HEK293T (cell line): ENCODE measurements around the gene SV2B.
A peak's percentile ranks its signal among the peaks of the same experiment; 100 is the strongest.

Experiments used
- CTCF ChIA-PET: fragments of 350-600 bp; formaldehyde crosslinking; extraction: SDS; loops from one replicate; lab custom pipeline; 2021; ENCODE audit warnings: antibody characterized with exemption, inconsistent platforms; lab: Yijun Ruan, JAX
- POLR2A ChIA-PET: fragments of 350-600 bp; formaldehyde crosslinking; extraction: SDS; loops from one replicate; lab custom pipeline; 2020; ENCODE audit warnings: antibody characterized with exemption, inconsistent platforms; lab: Yijun Ruan, JAX
- DNase-seq: peaks from one replicate; pipeline ENCODE4 v3.0.0; 2012; ENCODE audit warnings: mixed read lengths; ENCODE audit errors: extremely low spot score
- ARNT ChIP-seq: fragments of 450-650 bp; IDR thresholded peaks from 2 replicates; pipeline ENCODE4 v1.6.1; 2017; ENCODE audit warnings: mild to moderate bottlenecking
- BHLHE40 ChIP-seq: fragments of 450-650 bp; IDR thresholded peaks from 2 replicates; pipeline ENCODE4 v1.6.1; 2016; ENCODE audit warnings: mild to moderate bottlenecking, moderate library complexity, borderline replicate concordance
- CTBP1 ChIP-seq: fragments of 450-650 bp; IDR thresholded peaks from 2 replicates; pipeline ENCODE4 v1.6.1; 2016; ENCODE audit warnings: borderline replicate concordance
- ELF4 ChIP-seq: fragments of 450-650 bp; IDR thresholded peaks from 2 replicates; pipeline ENCODE4 v1.6.1; 2017; ENCODE audit warnings: antibody characterized with exemption
- FOXA1 ChIP-seq: fragments of 450-650 bp; IDR thresholded peaks from 2 replicates; pipeline ENCODE4 v1.6.1; 2016; ENCODE audit warnings: mild to moderate bottlenecking
- FOXK2 ChIP-seq: fragments of 450-650 bp; IDR thresholded peaks from 2 replicates; pipeline ENCODE4 v1.6.1; 2016; ENCODE audit warnings: mild to moderate bottlenecking
- FOXM1 ChIP-seq: fragments of 450-650 bp; IDR thresholded peaks from 2 replicates; pipeline ENCODE4 v1.6.1; 2017; ENCODE audit warnings: mild to moderate bottlenecking, borderline replicate concordance
- HDGF ChIP-seq: fragments of 450-650 bp; IDR thresholded peaks from 2 replicates; pipeline ENCODE4 v1.6.1; 2017; ENCODE audit warnings: antibody characterized with exemption, borderline replicate concordance
- L3MBTL2 ChIP-seq: fragments of 450-650 bp; conservative IDR thresholded peaks from 2 replicates; pipeline ENCODE4 v1.6.1; 2016; ENCODE audit warnings: mild to moderate bottlenecking
- LEF1 ChIP-seq: fragments of 450-650 bp; IDR thresholded peaks from 2 replicates; pipeline ENCODE4 v1.6.1; 2017; ENCODE audit warnings: mild to moderate bottlenecking, borderline replicate concordance
- NFRKB ChIP-seq: fragments of 450-650 bp; IDR thresholded peaks from 2 replicates; pipeline ENCODE4 v1.6.1; 2016; ENCODE audit warnings: mild to moderate bottlenecking, moderate library complexity
- PKNOX1 ChIP-seq: fragments of 450-650 bp; IDR thresholded peaks from 2 replicates; pipeline ENCODE4 v1.6.1; 2016
- SP1 ChIP-seq: fragments of 450-650 bp; IDR thresholded peaks from 2 replicates; pipeline ENCODE4 v1.6.1; 2017
- SUZ12 ChIP-seq: fragments of 450-650 bp; IDR thresholded peaks from 2 replicates; pipeline ENCODE4 v1.6.1; 2016; ENCODE audit warnings: mild to moderate bottlenecking
- TARDBP ChIP-seq: fragments of 450-650 bp; IDR thresholded peaks from 2 replicates; pipeline ENCODE4 v1.6.1; 2016
- ZNF384 ChIP-seq: fragments of 450-650 bp; IDR thresholded peaks from 2 replicates; pipeline ENCODE4 v1.6.1; 2016

The SV2B gene

GRCh38 chr15:91263632-91264531 is 163.8 kb downstream of the SV2B start:
- CTCF ChIA-PET, result interaction anchor here (0.8 to 1.1 kb wide), 3 partner anchors 16 to 214 kb away, joined by 3 read pairs; no protein-coding TSS in a partner anchor
- TF ChIP-seq ARNT (no peak), HDGF (no peak), BHLHE40 (no peak), FOXM1 (no peak), L3MBTL2 (no peak), NFRKB (no peak), TARDBP (no peak), ZNF384 (no peak), LEF1 (no peak), CTBP1 (no peak), PKNOX1 (no peak), FOXA1 (no peak), FOXK2 (no peak), ELF4 (no peak), SP1 (no peak), SUZ12 (no peak)
- POLR2A ChIA-PET, result no interaction called here
- DNase-seq, result no peak

- TF ChIP-seq NFRKB, result no peak
- ChIA-PET CTCF (interaction anchor here (0.5 to 1.5 kb wide), 6 partner anchors 17 to 329 kb away, joined by 3 to 4 read pairs (median 3); no protein-coding TSS in a partner anchor), POLR2A (no interaction called here)
- DNase-seq, result no peak
Observed at GRCh38 chr15:91264651-91265351, 164.7 kb downstream of the SV2B start.

GRCh38 chr15:91265416-91265940 is 165.4 kb downstream of the SV2B start:
- ChIA-PET POLR2A (no interaction called here), CTCF (interaction anchor here (1.2 to 1.5 kb wide), 3 partner anchors 18 to 210 kb away, joined by 3 to 4 read pairs (median 3); partner anchors contain the start of gene SV2B)
- TF ChIP-seq CTBP1 (no peak), ZNF384 (no peak), TARDBP (no peak), FOXM1 (no peak), SP1 (no peak), ARNT (no peak), FOXA1 (no peak), L3MBTL2 (no peak), LEF1 (no peak), SUZ12 (no peak), PKNOX1 (no peak), FOXK2 (no peak), HDGF (no peak), ELF4 (no peak), NFRKB (no peak), BHLHE40 (no peak)
- DNase-seq, result no peak

- TF ChIP-seq SUZ12 (no peak), CTBP1 (no peak), ELF4 (no peak), FOXA1 (no peak), L3MBTL2 (no peak), NFRKB (no peak)
Observed at GRCh38 chr15:91268510-91268909, 168.5 kb downstream of the SV2B start.

GRCh38 chr15:91270747-91271146 is 170.7 kb downstream of the SV2B start:
- TF ChIP-seq LEF1 (no peak), FOXK2 (no peak), BHLHE40 (no peak)
- DNase-seq, result no peak
- CTCF ChIA-PET, result no interaction called here
- POLR2A ChIA-PET, result no interaction called here

More at GRCh38 chr15:91268510-91268909, 168.5 kb downstream of the SV2B start:
- DNase-seq, result peak; percentile 43
- ChIA-PET POLR2A (no interaction called here), CTCF (interaction anchor here (0.9 to 1.2 kb wide), 4 partner anchors 129 to 219 kb away, joined by 3 to 6 read pairs (median 4); no protein-coding TSS in a partner anchor)

GRCh38 chr15:91271565-91272153 is 171.6 kb downstream of the SV2B start:
- peak; percentile 64 for DNase-seq
- ChIA-PET POLR2A (interaction anchor here (1.2 kb wide), 1 partner anchor 340 kb away, joined by 4 read pairs; no protein-coding TSS in a partner anchor), CTCF (interaction anchor here (0.5 to 2.5 kb wide), 18 partner anchors 11 to 1034 kb away, joined by 3 to 36 read pairs (median 4); partner anchors contain the start of gene RCCD1)
- no peak for TF ChIP-seq FOXK2
- no peak for TF ChIP-seq NFRKB
- TF ChIP-seq ARNT, result no peak
- no peak for TF ChIP-seq LEF1
- TF ChIP-seq PKNOX1, result no peak
- no peak for TF ChIP-seq SP1
- no peak for TF ChIP-seq CTBP1
